ENCODE measurements around the gene FOXI1.
"Not testable (repeated sequence)": the region's sequence is repeated elsewhere in the genome, so short reads cannot be mapped to it uniquely, and the experiment has no call there.

Gene FOXI1

GRCh38 chr5:170094329-170094728, 11.4 kb upstream of the FOXI1 start:
- not testable (repeated sequence) for DNase-seq

GRCh38 chr5:170095646-170096045, 10.1 kb upstream of the FOXI1 start:
- no peak for DNase-seq

GRCh38 chr5:170097934-170098333, 7.8 kb upstream of the FOXI1 start:
- DNase-seq: no peak

GRCh38 chr5:170100066-170100943, 5.4 kb upstream of the FOXI1 start:
- DNase-seq: peak; percentile 82

GRCh38 chr5:170103447-170103846, 2.2 kb upstream of the FOXI1 start:
- DNase-seq: no peak

- peak; percentile 28 for DNase-seq
Observed at GRCh38 chr5:170104299-170104698, 1.4 kb upstream of the FOXI1 start.

- peak; percentile 40 for DNase-seq
Observed at GRCh38 chr5:170104710-170105109, 987 bp upstream of the FOXI1 start.

- DNase-seq: no peak
Observed at GRCh38 chr5:170107674-170108073, 2.0 kb downstream of the FOXI1 start.

- peak; percentile 43 for DNase-seq
Observed at GRCh38 chr5:170108266-170108785, 2.6 kb downstream of the FOXI1 start.

- DNase-seq: peak; percentile 13
Observed at GRCh38 chr5:170109059-170110031, 3.6 kb downstream of the FOXI1 start.

GRCh38 chr5:170110403-170111087, 4.8 kb downstream of the FOXI1 start:
- peak; percentile 17 for DNase-seq

- peak; percentile 28 for DNase-seq
Observed at GRCh38 chr5:170111088-170111785, 5.5 kb downstream of the FOXI1 start.

GRCh38 chr5:170112876-170113521, 7.3 kb downstream of the FOXI1 start:
- DNase-seq: peak; percentile 15

GRCh38 chr5:170113522-170113900, 7.8 kb downstream of the FOXI1 start:
- DNase-seq: no peak

GRCh38 chr5:170114271-170114670, 8.6 kb downstream of the FOXI1 start:
- DNase-seq: peak; percentile 32

- peak; percentile 25 for DNase-seq
Observed at GRCh38 chr5:170115925-170116324, 10.2 kb downstream of the FOXI1 start.

- DNase-seq: peak; percentile 20
Observed at GRCh38 chr5:170117736-170118135, 12.0 kb downstream of the FOXI1 start.

GRCh38 chr5:170120576-170120975, 14.9 kb downstream of the FOXI1 start:
- peak; percentile 8 for DNase-seq

- DNase-seq: no peak
Observed at GRCh38 chr5:170121321-170121720, 15.6 kb downstream of the FOXI1 start.

GRCh38 chr5:170126061-170126460, 20.4 kb downstream of the FOXI1 start:
- DNase-seq: no peak

GRCh38 chr5:170126626-170127025, 20.9 kb downstream of the FOXI1 start:
- DNase-seq: no peak

All from activated CD8-positive, alpha-beta memory T cell treated with anti-CD3 and anti-CD28 coated beads, Interleukin-2, amount 50 U/mL, for 48 hours (primary cell).